DND-41 (cell line): ENCODE measurements around the gene HS3ST3B1.

Experiments
- CTCF ChIP-seq: IDR thresholded peaks from 2 replicates; pipeline ENCODE4 v1.5.1; 2012; ENCODE audit warnings: borderline replicate concordance, low read length, moderate library complexity, mild to moderate bottlenecking; ENCODE audit not compliant: poor library complexity, severe bottlenecking; ENCODE audit errors: extremely low read depth
- EZH2 ChIP-seq: IDR thresholded peaks from 3 replicates; pipeline ENCODE4 v1.6.1; 2012; ENCODE audit warnings: borderline replicate concordance, low read depth, mild to moderate bottlenecking, moderate library complexity, low read length, inconsistent platforms; ENCODE audit not compliant: severe bottlenecking

GRCh38 chr17:14389681-14390080, 88.8 kb downstream of the HS3ST3B1 start:
- no peak for TF ChIP-seq CTCF
- no peak for TF ChIP-seq EZH2
